ENCODE results near the gene MAGEB16. TPM values are rescaled to one million over a fixed set of nuclear protein-coding genes. Genes with fewer than 3 reads are reported as not detected.

Gene MAGEB16
- polyA plus RNA-seq (2012; ENCODE audit: insufficient read depth, insufficient read length, low read depth), result 0.69 TPM

- DNase-seq, result no peak
- no peak for TF ChIP-seq CTCF (IDR thresholded peaks at IDR 0.05; ENCODE audit: low read depth, low read length)
- H3K36me3 ChIP-seq, result no peaks in the 10 kb centered on the region
- no peak within 1 kb of the TSS for H3K4me3 ChIP-seq (ENCODE audit: low read depth, low read length)
- no peaks in the 10 kb centered on the region for H3K4me1 ChIP-seq
- no peaks in the 10 kb centered on the region for H3K27me3 ChIP-seq
- no peaks in the 10 kb centered on the region for H3K9me3 ChIP-seq
Measured at GRCh38 chrX:35798042-35798441, at the start of gene MAGEB16. MAGEB16 (plus strand) TSS chrX:35798342; CDS start chrX:35802197, 3,855 bp downstream.

- no peak overlapping the region for H3K4me3 ChIP-seq (ENCODE audit: low read depth, low read length)
- no peak for TF ChIP-seq CTCF (IDR thresholded peaks at IDR 0.05; ENCODE audit: low read depth, low read length)
- H3K4me1 ChIP-seq, result no peaks in the 10 kb centered on the region
- DNase-seq, result no peak
- H3K9me3 ChIP-seq, result no peaks in the 10 kb centered on the region
- H3K27me3 ChIP-seq, result no peaks in the 10 kb centered on the region
- H3K36me3 ChIP-seq, result no peaks in the 10 kb centered on the region
Measured at GRCh38 chrX:35773958-35774564, 24.1 kb upstream of the MAGEB16 start.

- no peaks in the 10 kb centered on the region for H3K36me3 ChIP-seq
- no peaks in the 10 kb centered on the region for H3K9me3 ChIP-seq
- TF ChIP-seq CTCF (IDR thresholded peaks at IDR 0.05; ENCODE audit: low read depth, low read length), result no peak
- DNase-seq, result no peak
- H3K27me3 ChIP-seq, result no peaks in the 10 kb centered on the region
- H3K4me3 ChIP-seq (ENCODE audit: low read depth, low read length), result no peak overlapping the region
- H3K4me1 ChIP-seq, result no peaks in the 10 kb centered on the region
Measured at GRCh38 chrX:35785075-35785474, 13.1 kb upstream of the MAGEB16 start.

- Histone ChIP-seq H3K4me1 (no peaks in the 10 kb centered on the region), H3K27me3 (no peaks in the 10 kb centered on the region), H3K4me3 (ENCODE audit: low read depth, low read length) (no peak overlapping the region), H3K9me3 (no peaks in the 10 kb centered on the region), H3K36me3 (no peaks in the 10 kb centered on the region)
- TF ChIP-seq CTCF (IDR thresholded peaks at IDR 0.05; ENCODE audit: low read depth, low read length), result no peak
- DNase-seq, result no peak
Measured at GRCh38 chrX:35786271-35786670, 11.9 kb upstream of the MAGEB16 start.

- Histone ChIP-seq H3K4me1 (no peaks in the 10 kb centered on the region), H3K27me3 (no peaks in the 10 kb centered on the region), H3K9me3 (no peaks in the 10 kb centered on the region), H3K4me3 (ENCODE audit: low read depth, low read length) (no peak overlapping the region), H3K36me3 (no peaks in the 10 kb centered on the region)
- no peak for DNase-seq
- no peak for TF ChIP-seq CTCF (IDR thresholded peaks at IDR 0.05; ENCODE audit: low read depth, low read length)
Measured at GRCh38 chrX:35787867-35788266, 10.3 kb upstream of the MAGEB16 start.

- no peaks in the 10 kb centered on the region for H3K4me1 ChIP-seq
- H3K4me3 ChIP-seq (ENCODE audit: low read depth, low read length), result no peak overlapping the region
- H3K9me3 ChIP-seq, result no peaks in the 10 kb centered on the region
- no peaks in the 10 kb centered on the region for H3K27me3 ChIP-seq
- H3K36me3 ChIP-seq, result no peaks in the 10 kb centered on the region
- no peak for TF ChIP-seq CTCF (IDR thresholded peaks at IDR 0.05; ENCODE audit: low read depth, low read length)
- no peak for DNase-seq
Measured at GRCh38 chrX:35800474-35800873, 2.3 kb downstream of the MAGEB16 start.
